Spleen (tissue), 11 donors: ENCODE results near the gene MT1A. TPM values are rescaled to one million over a fixed set of nuclear protein-coding genes. Genes with fewer than 3 reads are reported as not detected.

Source experiments
- DNase-seq: peaks from one replicate; pipeline ENCODE4 v3.0.0-alpha.2; 2020
- H3K27ac ChIP-seq, 8 donors: fragments of 200-600 bp; sonication (generic) in 7 of 8; 1 replicate in 4 of 8; 2 replicates in 4 of 8; pipeline versions ENCODE4 v1.5.0 to v1.8.0; 2016 to 2021; ENCODE audit warnings: inconsistent platforms in 4 of 8, mild to moderate bottlenecking in 4 of 8, moderate library complexity in 1 of 8
- H3K27me3 ChIP-seq, 7 donors: fragments of 200-600 bp; sonication (generic) in 6 of 7; replicated peaks in 1 of 7; 1 replicate in 4 of 7; 2 replicates in 3 of 7; pipeline versions ENCODE4 v1.5.0 to v1.8.0; 2016 to 2021; ENCODE audit warnings: inconsistent platforms in 3 of 7, mild to moderate bottlenecking in 1 of 7
- H3K36me3 ChIP-seq, 6 donors: fragments of 200-600 bp; sonication (generic) in 5 of 6; 1 replicate in 4 of 6; 2 replicates in 2 of 6; pipeline versions ENCODE4 v1.5.0 to v1.8.0; 2016 to 2021; ENCODE audit warnings: inconsistent platforms in 2 of 6
- H3K4me1 ChIP-seq, 6 donors: fragments of 200-600 bp; sonication (generic) in 5 of 6; 1 replicate in 3 of 6; 2 replicates in 3 of 6; pipeline versions ENCODE4 v1.5.0 to v1.8.0; 2016 to 2021; ENCODE audit warnings: inconsistent platforms in 3 of 6
- H3K4me3 ChIP-seq, 8 donors: fragments of 200-600 bp; sonication (generic) in 7 of 8; 1 replicate in 4 of 8; 2 replicates in 4 of 8; pipeline versions ENCODE4 v1.5.0 to v1.8.0; 2016 to 2021; ENCODE audit warnings: inconsistent platforms in 4 of 8, mild to moderate bottlenecking in 4 of 8, moderate library complexity in 2 of 8
- H3K9me3 ChIP-seq, 8 donors: fragments of 200-600 bp; sonication (generic) in 7 of 8; 1 replicate in 4 of 8; 2 replicates in 4 of 8; pipeline versions ENCODE4 v1.5.0 to v1.8.0; 2016 to 2021; ENCODE audit warnings: inconsistent platforms in 4 of 8
- CTCF ChIP-seq, 11 experiments: fragments of 200-600 bp in 7 of 11; fragments of 450-650 bp in 4 of 11; sonication (generic) in 4 of 11; IDR thresholded peaks in 8 of 11; conservative IDR thresholded peaks in 3 of 11; 1 replicate in 7 of 11; 2 replicates in 4 of 11; pipeline versions ENCODE4 v1.4.0 to v1.8.0; 2016 to 2021; ENCODE audit warnings: antibody characterized with exemption in 11 of 11, inconsistent platforms in 4 of 11, mild to moderate bottlenecking in 1 of 11
- POLR2A ChIP-seq, 3 donors: fragments of 450-650 bp; IDR thresholded peaks; one replicate each; pipeline ENCODE4 v1.5.1; 2017; ENCODE audit warnings: antibody characterized with exemption in 3 of 3, mild to moderate bottlenecking in 1 of 3
- POLR2AphosphoS5 ChIP-seq, 3 donors: sonication (generic); formaldehyde crosslinking; IDR thresholded peaks; one replicate each; pipeline ENCODE4 v1.5.1; 2017; ENCODE audit warnings: antibody characterized with exemption in 3 of 3
- WGBS, 5 donors: extraction: QIAGEN DNeasy Blood & Tissue Kit in 3 of 5; methylation state at CpG; one replicate each; pipeline versions ENCODE4 v1.1.5 to v1.1.7; 2013 to 2018; 5-methylcytosine and 5-hydroxymethylcytosine counted together
- intact Hi-C: fragments of 100-400 bp; cut with DNase I; formaldehyde crosslinking; loops from one replicate; pipeline ENCODE4 v1.15.0; 2023; ENCODE audit warnings: low total_unique reads
- polyA plus RNA-seq, 3 donors: library from polyadenylated mRNA; stranded (reverse); fragments of 200-250 nt; gene quantifications; one replicate each; pipeline ENCODE4 v1.2.1, GENCODE V29; 2013
- total RNA-seq, 7 donors: library from RNA; depleted of rRNA in 3 of 7; stranded (reverse); fragments of >200 nt in 3 of 7; fragmentation: NEBNext Ultra II Directional in 4 of 7; extraction: Animal tissue kit (Norgen Biotek cat#: 25700) in 4 of 7; gene quantifications; one replicate each; pipeline versions ENCODE4 v1.1.0 to v1.2.1, GENCODE V29; 2016 to 2021
- donor health status: healthy with polysubstance abuse.
- donor health status: DM: no; HTN: no; CAD: no; lungs with moderate emphysema.
- donor health status: DM: no; HTN: no; CAD: no.
- donor health status: Bipolar disorder and iron deficiency.
- donor health status: healthy.
- donor health status: DM: no; HTN: no; CAD: no.
- donor health status: DM: yes; HTN: yes; CAD: no.

MT1A gene
- total and polyA plus RNA-seq, 10 donors: 1.1 to 27.3 (median 5.0) TPM; not detected in 4

- Histone ChIP-seq H3K27me3 (peaks cover 0 to 42% (median 11%) of the 10 kb centered on the region in 7 donors), H3K27ac (no peak overlapping the region), H3K4me1 (peaks cover 0 to 6% (median 4%) of the 10 kb centered on the region in 6 donors), H3K4me3 (no peak overlapping the region), H3K36me3 (no peaks in the 10 kb centered on the region), H3K9me3 (no peaks in the 10 kb centered on the region)
- WGBS, 5 donors: 44 to 67% (median 58%) methylated on average over 1 of the region's 1 CpG
- no peak for DNase-seq
- TF ChIP-seq POLR2A (IDR thresholded peaks at IDR 0.05) (no peak), CTCF (IDR thresholded peaks at IDR 0.05 in 8 of 11, conservative IDR thresholded peaks at IDR 0.05 in 3 of 11) (no peak), POLR2AphosphoS5 (IDR thresholded peaks at IDR 0.05) (no peak)
- intact Hi-C loops: no loop called here
Measured at GRCh38 chr16:56652600-56652999, 14.1 kb downstream of the MT1A start.

DNA sequence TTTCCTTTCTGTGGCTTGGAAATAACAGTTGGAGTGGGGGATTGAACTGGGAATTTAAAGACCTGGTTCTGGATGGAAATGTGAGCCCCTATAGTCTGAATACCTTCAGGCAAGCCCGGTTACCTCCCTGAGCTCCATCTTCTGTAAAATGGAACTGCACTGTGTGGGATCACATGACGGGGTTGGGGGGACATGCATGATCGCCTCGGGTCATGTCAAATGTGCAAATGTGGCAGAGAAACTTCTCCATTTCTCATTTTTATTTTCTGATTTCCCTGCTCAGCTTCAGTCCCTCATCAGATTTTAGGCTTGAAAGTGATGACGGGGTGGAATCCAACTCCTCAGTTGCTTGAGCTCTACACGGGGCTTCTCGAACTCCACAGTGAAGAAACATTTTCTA, 14.8 kb downstream of the MT1A start:
- H3K27me3 ChIP-seq: peaks cover 0 to 42% (median 6%) of the 10 kb centered on the region in 7 donors
- H3K27ac ChIP-seq: no peak overlapping the region

GRCh38 chr16:56657555-56658326, 19.3 kb downstream of the MT1A start, which contains the start of gene MT1F:
MT1F (plus strand) TSS chr16:56657959; CDS start chr16:56658059, 100 bp downstream.
- peak within 1 kb of the TSS in 7 of 8 donors; percentile 61 to 86 (median 79) for H3K27ac ChIP-seq
- peak; percentile 91 for DNase-seq
- H3K36me3 ChIP-seq: no peaks in the 10 kb centered on the region
- 0 to 3% (median 1%) methylated on average over 32 to 46 of the region's 46 CpGs for WGBS, 5 donors
- TF ChIP-seq CTCF (IDR thresholded peaks at IDR 0.05 in 8 of 11, conservative IDR thresholded peaks at IDR 0.05 in 3 of 11) (no peak), POLR2A (IDR thresholded peaks at IDR 0.05) (no peak), POLR2AphosphoS5 (IDR thresholded peaks at IDR 0.05) (peak; percentile 64 to 83 (median 65))
- peak within 1 kb of the TSS; percentile 49 to 81 (median 66) for H3K4me3 ChIP-seq
- H3K4me1 ChIP-seq: peaks cover 0 to 28% (median 19%) of the 10 kb centered on the region in 6 donors
- peaks cover 0 to 31% (median 1%) of the 10 kb centered on the region in 7 donors for H3K27me3 ChIP-seq
- no peaks in the 10 kb centered on the region for H3K9me3 ChIP-seq
- intact Hi-C loops: no loop called here

More for the DNA sequence above, 14.8 kb downstream of the MT1A start:
- H3K4me1 ChIP-seq: peaks cover 0 to 12% (median 10%) of the 10 kb centered on the region in 6 donors
- H3K4me3 ChIP-seq: no peak overlapping the region
- no peak for DNase-seq
- no peaks in the 10 kb centered on the region for H3K36me3 ChIP-seq
- TF ChIP-seq CTCF (IDR thresholded peaks at IDR 0.05 in 8 of 11, conservative IDR thresholded peaks at IDR 0.05 in 3 of 11) (no peak), POLR2AphosphoS5 (IDR thresholded peaks at IDR 0.05) (no peak), POLR2A (IDR thresholded peaks at IDR 0.05) (no peak)
- H3K9me3 ChIP-seq: no peaks in the 10 kb centered on the region
- intact Hi-C loops: no loop called here
- WGBS, 5 donors: 73 to 81% (median 79%) methylated on average over 7 of the region's 7 CpGs

- Histone ChIP-seq H3K27ac (peak overlapping the region in 6 of 8 donors; percentile 61 to 86 (median 80)), H3K4me3 (peak overlapping the region; percentile 49 to 81 (median 66)), H3K36me3 (no peaks in the 10 kb centered on the region), H3K4me1 (peaks cover 0 to 35% (median 24%) of the 10 kb centered on the region in 6 donors), H3K9me3 (no peaks in the 10 kb centered on the region), H3K27me3 (peaks cover 0 to 36% (median 8%) of the 10 kb centered on the region in 7 donors)
- no peak for TF ChIP-seq POLR2AphosphoS5 (IDR thresholded peaks at IDR 0.05)
- no peak for TF ChIP-seq POLR2A (IDR thresholded peaks at IDR 0.05)
- no peak for TF ChIP-seq CTCF (IDR thresholded peaks at IDR 0.05 in 8 of 11, conservative IDR thresholded peaks at IDR 0.05 in 3 of 11)
- intact Hi-C loops: no loop called here
- 30 to 49% (median 36%) methylated on average over 5 to 10 of the region's 10 CpGs for WGBS, 5 donors
- DNase-seq: no peak
Measured at GRCh38 chr16:56658327-56658875, 19.9 kb downstream of the MT1A start.
